BJ (cell line): Measurements from ENCODE around the gene GLG1. TPM values are rescaled to one million over a fixed set of nuclear protein-coding genes. Genes with fewer than 3 reads are reported as not detected.
"Not testable (repeated sequence)": the region's sequence is repeated elsewhere in the genome, so short reads cannot be mapped to it uniquely, and the experiment has no call there.

ENCODE experiments used
- CTCF ChIA-PET: fragments of 350-600 bp; formaldehyde crosslinking; extraction: SDS; loops from one replicate; lab custom pipeline; 2021; ENCODE audit warnings: antibody characterized with exemption, inconsistent platforms; lab: Yijun Ruan, JAX
- POLR2A ChIA-PET: fragments of 300-600 bp; sonication (Branson Sonifier 250); formaldehyde crosslinking; extraction: SDS; loops from one replicate; lab custom pipeline; 2021; ENCODE audit warnings: antibody characterized with exemption; lab: Charles Lee
- DNase-seq: peaks from one replicate; pipeline ENCODE4 v3.0.0-alpha.2; 2011; ENCODE audit warnings: low read depth
- H3K27me3 ChIP-seq: 2 replicates; pipeline ENCODE4 v1.6.0; 2011; ENCODE audit warnings: low read length; ENCODE audit not compliant: control insufficient read depth, insufficient read depth
- H3K36me3 ChIP-seq: 2 replicates; pipeline ENCODE4 v1.5.1; 2011; ENCODE audit warnings: low read length; ENCODE audit not compliant: control insufficient read depth, insufficient read depth
- H3K4me3 ChIP-seq: 2 replicates; pipeline ENCODE4 v1.5.1; 2011; ENCODE audit warnings: low read depth, mild to moderate bottlenecking, control low read depth, low read length
- polyA plus RNA-seq: library from polyadenylated mRNA; depleted of rRNA; stranded (reverse); fragments of >200 nt; gene quantifications from 2 replicates; pipeline ENCODE4 v1.2.3, GENCODE V29; 2011
- TF ChIP-seq, protein P1 (sequence below): IDR thresholded peaks from 2 replicates; pipeline ENCODE4 v1.5.1; 2011; ENCODE audit warnings: low read depth, mild to moderate bottlenecking, control low read depth, inconsistent platforms, low read length, moderate library complexity; ENCODE audit not compliant: insufficient read depth

Gene GLG1
- polyA plus RNA-seq, 1 experiment: 88.6 TPM

DNA sequence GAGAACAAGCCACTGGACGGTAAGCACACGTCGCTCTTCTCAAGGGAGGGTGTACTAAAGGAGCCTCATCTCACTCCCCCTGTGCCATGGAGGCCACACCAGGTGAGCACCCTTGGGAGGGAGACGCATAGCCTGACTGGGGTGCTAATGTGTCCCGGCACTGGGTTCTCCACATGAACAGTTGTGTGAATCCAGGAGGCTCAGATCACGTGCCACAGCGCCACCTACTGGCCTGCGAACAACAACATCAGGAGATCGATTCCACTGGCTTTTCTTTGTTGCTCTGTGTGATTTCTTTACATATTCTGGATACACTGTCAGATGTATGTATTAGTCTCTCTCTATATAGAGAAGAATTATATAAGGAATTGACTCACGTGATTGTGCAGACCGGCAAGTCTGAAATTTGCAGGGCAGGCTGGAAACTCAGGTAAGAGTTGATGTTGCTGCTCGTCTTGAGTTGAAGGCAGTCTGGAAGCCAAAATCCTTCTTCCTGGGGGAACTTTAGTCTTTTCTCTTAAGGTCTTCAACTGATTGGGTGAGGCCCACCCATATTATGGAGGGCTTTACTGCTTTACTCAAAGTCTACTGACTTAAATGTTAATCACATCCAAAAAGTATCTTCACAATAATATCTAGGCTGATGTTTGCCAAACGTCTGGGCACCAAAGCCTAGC is 176.7 kb downstream of the GLG1 start:
- not testable (repeated sequence) for DNase-seq
- TF ChIP-seq, protein P1, sequence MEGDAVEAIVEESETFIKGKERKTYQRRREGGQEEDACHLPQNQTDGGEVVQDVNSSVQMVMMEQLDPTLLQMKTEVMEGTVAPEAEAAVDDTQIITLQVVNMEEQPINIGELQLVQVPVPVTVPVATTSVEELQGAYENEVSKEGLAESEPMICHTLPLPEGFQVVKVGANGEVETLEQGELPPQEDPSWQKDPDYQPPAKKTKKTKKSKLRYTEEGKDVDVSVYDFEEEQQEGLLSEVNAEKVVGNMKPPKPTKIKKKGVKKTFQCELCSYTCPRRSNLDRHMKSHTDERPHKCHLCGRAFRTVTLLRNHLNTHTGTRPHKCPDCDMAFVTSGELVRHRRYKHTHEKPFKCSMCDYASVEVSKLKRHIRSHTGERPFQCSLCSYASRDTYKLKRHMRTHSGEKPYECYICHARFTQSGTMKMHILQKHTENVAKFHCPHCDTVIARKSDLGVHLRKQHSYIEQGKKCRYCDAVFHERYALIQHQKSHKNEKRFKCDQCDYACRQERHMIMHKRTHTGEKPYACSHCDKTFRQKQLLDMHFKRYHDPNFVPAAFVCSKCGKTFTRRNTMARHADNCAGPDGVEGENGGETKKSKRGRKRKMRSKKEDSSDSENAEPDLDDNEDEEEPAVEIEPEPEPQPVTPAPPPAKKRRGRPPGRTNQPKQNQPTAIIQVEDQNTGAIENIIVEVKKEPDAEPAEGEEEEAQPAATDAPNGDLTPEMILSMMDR: peak; percentile 63

DNA sequence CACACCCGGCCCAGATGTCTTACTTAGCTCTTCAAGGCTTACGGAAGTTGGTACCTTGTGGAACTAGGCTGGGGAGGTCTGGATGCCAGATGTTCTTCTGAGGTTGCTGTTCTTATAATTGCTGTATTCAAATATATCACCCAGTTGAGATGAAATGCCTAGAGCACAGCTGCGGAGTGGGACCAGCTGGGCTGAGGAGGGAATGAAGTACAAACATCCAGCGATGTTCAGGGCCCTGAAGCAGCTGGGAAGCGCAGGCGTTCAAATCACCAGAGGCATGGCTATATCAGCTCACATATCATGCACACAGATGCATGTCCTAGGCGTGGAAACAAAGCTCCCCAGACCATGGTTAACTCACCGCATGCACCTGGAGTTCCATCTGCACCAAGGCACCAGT is 178.4 kb downstream of the GLG1 start:
- H3K4me3 ChIP-seq, H3K27me3 ChIP-seq, POLR2A ChIA-PET, DNase-seq, H3K36me3 ChIP-seq, CTCF ChIA-PET: not testable (repeated sequence)

More for the DNA sequence above, 176.7 kb downstream of the GLG1 start:
- POLR2A ChIA-PET, H3K27me3 ChIP-seq, CTCF ChIA-PET, H3K4me3 ChIP-seq, H3K36me3 ChIP-seq: not testable (repeated sequence)

DNA sequence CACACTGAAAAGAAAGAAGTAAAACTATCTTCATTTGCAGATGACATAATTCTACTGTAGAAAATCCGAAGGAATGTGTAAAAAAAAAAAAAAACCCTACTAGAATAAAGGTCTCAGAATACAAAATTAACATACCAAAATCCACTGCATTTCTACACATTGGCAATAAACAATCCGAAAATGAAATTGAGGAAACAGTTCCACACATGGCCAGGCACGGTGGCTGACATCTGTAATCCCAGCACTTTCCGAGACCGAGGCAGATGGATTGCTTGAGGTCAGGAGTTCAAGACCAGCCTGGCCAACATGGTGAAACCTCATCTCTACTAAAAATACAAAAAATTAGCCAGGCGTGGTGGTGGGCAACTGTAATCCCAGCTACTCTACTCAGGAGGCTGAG is 181.2 kb downstream of the GLG1 start:
- DNase-seq, POLR2A ChIA-PET, H3K36me3 ChIP-seq, H3K27me3 ChIP-seq, H3K4me3 ChIP-seq: not testable (repeated sequence)
- CTCF ChIA-PET: interaction anchor here (0.6 kb wide), 1 partner anchor 145 kb away, joined by 3 read pairs; no protein-coding TSS in a partner anchor

DNA sequence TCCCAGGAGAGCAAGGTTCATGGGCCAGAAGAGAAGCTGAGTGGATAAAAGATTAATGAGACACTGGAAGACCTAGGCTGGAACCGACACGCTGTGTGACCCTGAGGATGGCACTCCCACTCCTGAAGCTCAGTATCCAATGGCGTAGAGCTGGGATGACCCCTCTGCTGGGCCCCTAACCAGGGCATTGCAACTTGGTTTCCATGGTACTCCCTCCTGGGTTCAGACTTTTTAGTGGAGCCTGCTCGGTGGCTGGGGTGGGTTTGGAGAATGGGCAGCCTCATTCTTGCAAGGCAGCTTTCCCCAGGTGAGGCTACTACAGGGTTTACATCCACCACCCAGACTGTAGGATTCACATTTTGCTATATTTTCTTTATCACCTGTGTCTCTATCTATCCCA is 183.2 kb downstream of the GLG1 start:
- POLR2A ChIA-PET: interaction anchor here (0.6 kb wide), 1 partner anchor 55 kb away, joined by 17 read pairs; no protein-coding TSS in a partner anchor
- H3K4me3 ChIP-seq, H3K36me3 ChIP-seq, DNase-seq, CTCF ChIA-PET, H3K27me3 ChIP-seq: not testable (repeated sequence)

DNA sequence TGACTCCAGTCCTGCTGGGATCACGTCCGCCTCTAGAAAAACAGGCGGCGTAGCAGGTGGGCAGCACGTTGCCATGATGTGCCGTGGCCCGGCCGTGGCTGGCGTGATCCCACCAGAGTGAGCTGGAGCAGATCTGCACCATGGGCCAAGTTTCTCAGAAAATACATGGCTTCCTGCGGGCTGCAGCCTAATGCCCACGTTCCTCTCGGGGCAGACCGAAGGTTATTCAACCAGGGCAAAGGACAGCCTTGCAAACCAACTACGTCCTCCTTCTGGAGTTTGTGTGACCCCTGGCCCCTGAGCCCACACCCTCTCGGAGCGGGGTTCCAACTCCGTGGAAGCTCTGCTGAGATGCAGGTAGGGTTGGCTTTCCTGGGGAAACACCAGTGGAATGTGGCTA is 184.8 kb downstream of the GLG1 start:
- CTCF ChIA-PET, POLR2A ChIA-PET: not testable (repeated sequence)

DNA sequence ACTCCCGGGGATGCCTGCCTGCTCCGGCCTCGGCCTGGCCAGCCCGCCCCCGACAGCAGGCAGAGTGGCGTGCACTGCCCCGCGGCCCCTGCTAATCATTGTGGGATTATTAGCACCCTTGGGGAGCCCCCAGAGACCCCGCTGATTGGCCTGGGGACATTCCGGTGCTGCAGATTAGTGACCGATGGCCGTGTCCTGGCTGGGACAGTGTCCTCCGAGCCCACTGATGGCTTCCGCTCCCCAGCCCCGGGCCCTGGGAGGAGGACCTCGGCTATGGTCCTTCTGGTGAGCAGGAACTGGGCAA is 185.5 kb downstream of the GLG1 start:
- H3K36me3 ChIP-seq, DNase-seq, H3K4me3 ChIP-seq, CTCF ChIA-PET, H3K27me3 ChIP-seq, POLR2A ChIA-PET: not testable (repeated sequence)

More for the DNA sequence above, 184.8 kb downstream of the GLG1 start:
- DNase-seq, H3K36me3 ChIP-seq, H3K4me3 ChIP-seq, H3K27me3 ChIP-seq: not testable (repeated sequence)

DNA sequence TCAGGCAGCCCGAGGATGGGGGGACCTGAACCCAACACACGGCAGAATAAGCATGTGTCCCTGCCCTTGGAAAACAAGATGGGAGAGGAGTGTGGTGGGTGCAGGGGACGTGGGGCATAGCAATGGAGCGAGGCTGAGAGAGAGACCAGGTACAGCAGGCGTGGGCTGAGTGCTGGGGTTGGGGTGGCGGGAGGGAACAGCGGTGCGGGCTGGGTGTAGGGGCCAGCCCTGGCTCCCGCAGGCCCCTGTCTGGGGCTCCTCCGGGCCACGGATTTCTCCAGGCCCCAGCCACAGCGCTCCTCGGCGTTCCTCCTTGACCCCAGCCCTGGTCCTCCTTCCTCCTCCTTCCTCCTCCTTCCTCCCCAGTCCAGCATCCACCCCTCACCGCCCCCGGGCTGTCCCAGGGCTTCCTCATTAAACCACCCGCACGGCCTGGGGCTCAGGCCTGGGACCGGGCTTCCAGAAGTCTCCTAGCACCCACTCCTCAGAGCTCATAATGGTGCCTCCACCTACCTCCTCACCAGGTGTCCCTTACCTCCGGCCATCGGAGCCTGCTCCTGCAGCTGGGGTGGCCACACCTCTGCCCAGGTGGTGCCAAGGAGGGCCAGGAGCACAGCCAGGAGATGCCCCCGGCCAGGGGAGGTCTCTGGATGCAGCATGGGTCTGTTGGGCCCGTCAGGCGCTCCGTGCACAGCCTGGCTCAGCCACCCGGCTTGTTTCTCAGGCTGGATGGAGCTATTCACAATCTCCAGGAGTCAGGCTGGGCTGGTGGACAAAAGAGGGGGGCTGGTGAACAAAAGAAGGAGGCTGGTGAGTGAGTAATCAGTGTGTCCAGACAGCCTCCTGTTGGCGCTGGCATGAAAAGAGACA is 186.1 kb downstream of the GLG1 start, which contains the start of gene CLEC18B:
TSS of gene CLEC18B (minus strand) at position 867 of the 870 bp plus-strand sequence. CDS start at position 659, 208 bp downstream.
- CTCF ChIA-PET, POLR2A ChIA-PET, H3K27me3 ChIP-seq, H3K36me3 ChIP-seq, H3K4me3 ChIP-seq, DNase-seq: not testable (repeated sequence)

DNA sequence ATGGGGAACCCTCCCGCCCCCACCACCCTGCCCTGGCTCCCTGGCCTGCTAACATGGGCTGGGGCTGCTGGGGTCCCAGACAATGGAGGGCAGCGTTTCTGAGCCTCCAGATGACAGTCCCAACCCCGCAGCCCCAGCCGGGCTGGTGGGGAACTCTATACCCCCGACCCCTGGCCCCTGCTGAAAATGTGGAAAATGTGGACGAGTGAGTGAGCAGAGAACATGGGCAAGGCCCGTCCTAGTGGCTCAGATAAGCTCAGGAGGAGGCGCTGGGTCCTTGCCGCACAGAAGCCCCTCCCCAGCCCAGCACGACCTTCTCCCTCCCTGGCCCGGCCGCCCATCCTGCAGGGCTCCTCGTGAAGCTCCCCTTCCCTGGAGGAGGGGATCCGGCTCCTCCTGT is 187.1 kb downstream of the GLG1 start:
- POLR2A ChIA-PET: not testable (repeated sequence)

DNA sequence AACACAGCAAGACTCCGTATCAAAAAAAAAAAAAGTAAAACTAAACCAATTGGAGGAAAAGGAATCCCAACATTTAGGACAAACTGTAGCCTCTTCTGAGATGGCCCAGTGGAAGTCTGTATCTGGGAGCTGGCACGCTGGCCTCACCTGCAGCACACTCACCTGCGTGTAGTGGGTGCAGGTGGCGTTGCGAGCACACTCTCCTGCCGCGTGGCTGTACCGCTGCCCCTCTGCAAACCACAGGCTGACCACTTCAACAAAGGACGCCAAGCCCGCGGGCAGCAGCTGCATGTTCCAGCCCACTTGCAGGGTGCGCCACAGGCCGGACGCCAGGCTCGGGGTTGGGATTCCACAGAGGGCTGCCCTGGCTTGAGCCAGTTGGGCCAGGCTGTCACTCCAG is 189.0 kb downstream of the GLG1 start:
- CTCF ChIA-PET, H3K27me3 ChIP-seq, H3K4me3 ChIP-seq, DNase-seq, POLR2A ChIA-PET, H3K36me3 ChIP-seq: not testable (repeated sequence)

More for the DNA sequence above, 187.1 kb downstream of the GLG1 start:
- CTCF ChIA-PET, H3K4me3 ChIP-seq, H3K36me3 ChIP-seq, DNase-seq, H3K27me3 ChIP-seq: not testable (repeated sequence)

DNA sequence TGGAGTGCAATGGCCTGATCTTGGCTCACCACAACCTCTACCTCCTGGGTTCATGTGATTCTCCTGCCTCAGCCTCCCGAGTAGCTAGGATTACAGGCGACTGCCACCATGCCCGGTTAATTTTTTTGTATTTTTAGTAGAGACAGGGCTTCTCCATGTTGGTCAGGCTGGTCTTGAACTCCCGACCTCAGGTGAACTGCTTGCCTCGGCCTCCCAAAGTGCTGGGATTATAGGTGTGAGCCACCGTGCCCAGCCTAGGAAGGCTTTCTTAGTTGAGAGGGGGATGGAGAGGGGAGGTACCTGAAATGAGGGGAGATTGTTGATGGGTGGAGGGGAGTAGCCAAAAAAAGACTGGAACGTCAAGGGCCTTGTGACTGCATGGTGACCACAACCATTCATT is 193.0 kb downstream of the GLG1 start:
- H3K4me3 ChIP-seq, DNase-seq, CTCF ChIA-PET, H3K27me3 ChIP-seq, H3K36me3 ChIP-seq, POLR2A ChIA-PET: not testable (repeated sequence)

DNA sequence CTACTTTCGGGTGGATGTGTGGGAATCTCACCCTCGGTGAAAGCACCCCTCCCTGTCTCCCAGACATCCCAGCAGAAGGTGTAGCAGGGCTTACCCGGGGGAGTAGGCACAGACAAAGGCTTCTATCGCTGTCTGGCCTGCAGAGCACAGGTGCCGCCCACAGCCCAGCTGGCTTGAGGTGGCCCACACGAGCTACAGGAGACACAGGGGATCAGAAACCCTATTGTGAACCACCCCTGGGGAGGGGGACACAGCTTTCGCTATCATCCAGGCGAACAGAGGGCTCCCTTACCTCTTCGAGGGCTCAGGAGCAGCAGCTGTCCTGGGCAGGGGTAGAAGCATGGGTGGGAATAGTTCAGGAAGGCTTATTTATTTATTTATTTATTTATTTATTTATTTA is 193.4 kb downstream of the GLG1 start:
- H3K4me3 ChIP-seq, H3K27me3 ChIP-seq, DNase-seq, CTCF ChIA-PET, H3K36me3 ChIP-seq, POLR2A ChIA-PET: not testable (repeated sequence)
